CD4-positive, alpha-beta T cell treated with Interleukin-15 for 4 hours (primary cell): ENCODE data around the gene POLL.

Experiments used
- DNase-seq: peaks from one replicate; pipeline ENCODE4 v3.0.0-alpha.2; 2020; ENCODE audit warnings: low spot score

Gene POLL

DNA sequence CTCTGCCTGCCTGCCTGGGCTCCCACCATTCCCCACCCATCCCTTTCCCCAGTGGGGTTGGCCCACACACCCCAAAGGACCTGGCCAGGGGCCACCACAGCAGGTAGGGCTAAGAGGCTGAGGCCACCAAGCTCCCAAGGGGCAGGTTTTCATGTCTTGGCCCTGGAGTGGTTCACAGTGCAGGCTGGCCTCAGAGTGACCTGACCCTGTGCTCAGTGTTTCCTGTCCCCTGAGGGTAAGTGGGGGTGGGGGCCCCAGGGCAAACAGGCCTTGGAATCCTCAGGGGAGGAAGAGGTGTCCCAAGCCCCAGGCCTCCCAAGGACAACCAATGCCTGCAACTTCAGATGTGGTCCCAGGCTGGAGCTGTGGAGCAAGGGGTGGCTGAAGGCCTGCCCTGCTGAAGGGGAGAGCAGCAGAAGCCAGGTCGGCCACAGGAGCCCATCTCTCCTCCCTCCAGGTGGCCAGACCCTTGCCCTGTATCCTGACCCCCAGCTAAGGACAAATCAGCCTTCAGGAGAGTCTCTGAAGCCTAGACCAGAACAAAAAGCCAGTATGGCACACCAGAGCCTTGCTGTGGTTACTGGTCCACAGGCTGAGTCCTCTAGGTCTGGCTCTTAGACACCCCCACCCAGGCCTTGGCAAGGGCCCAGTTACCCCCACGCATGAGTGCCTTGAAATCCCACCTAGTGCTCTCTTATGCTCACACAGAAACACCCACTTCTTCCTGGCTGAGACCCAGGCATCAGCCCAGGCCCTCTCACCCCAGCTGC is 27.6 kb downstream of the POLL start:
- no peak for DNase-seq

GRCh38 chr10:101559596-101560297 is 28.3 kb downstream of the POLL start:
- no peak for DNase-seq

DNA sequence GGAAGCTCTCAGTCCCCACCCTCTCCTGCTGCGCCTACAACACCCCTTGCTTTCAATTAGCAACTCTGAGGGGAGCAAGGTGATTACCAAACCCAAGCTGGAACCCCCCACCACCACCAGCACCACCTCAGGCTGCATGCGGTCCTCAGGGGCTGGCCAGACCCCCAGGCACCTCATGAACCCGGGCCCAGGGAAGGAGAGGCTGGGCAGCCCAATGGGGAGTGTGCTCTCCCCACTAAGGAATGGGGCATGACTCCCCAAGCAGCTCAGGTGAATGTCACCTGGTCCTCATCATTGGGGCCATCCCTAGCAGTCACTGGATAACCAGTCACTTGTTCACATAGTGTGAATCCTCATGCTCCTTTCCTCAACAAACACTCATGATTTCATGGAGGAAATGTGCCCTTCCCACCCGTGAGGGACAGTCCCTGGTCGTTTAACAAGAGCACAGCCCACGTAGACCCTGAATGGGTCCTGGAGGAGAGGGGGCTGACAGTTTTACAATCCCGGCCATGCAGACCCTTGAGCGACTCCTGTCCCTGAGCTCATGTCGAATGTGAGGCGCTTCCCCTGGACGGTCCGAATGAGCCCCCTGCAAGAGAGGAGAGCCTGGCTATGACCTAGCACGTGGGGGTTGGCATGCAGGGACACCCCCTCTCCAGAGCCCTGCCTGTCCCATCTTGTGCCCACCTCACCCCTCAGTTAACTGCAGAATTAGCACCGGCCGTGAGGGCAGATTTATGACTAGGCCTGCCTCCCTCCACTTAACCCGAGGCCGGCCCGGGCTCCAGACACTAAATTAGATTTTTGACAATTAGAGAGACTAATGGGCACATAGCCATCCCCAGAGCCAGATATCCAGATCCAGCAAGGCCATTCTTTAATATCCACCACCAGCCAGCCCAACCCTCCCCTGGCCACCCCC is 29.1 kb downstream of the POLL start:
- no peak for DNase-seq

DNA sequence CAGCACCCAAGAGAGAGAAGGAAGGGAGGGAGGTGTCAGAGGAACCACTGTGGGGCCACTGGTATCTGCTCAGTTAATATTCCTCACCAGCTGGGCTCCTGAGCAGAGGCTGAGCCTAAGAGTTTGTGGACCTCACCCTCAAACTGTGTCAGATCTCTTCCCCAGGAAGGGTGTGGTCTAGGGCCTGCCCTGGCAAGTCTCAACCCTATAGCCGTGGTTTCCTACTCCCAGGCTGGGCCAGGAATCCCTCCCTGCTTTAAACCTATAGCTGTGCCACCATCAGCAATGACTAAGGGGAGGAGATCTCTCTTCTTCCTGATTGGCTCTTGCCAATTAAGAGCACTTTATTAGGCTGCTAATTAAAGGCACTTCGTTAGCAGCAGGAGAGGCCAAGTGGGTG is 29.9 kb downstream of the POLL start:
- peak; percentile 13 for DNase-seq

DNA sequence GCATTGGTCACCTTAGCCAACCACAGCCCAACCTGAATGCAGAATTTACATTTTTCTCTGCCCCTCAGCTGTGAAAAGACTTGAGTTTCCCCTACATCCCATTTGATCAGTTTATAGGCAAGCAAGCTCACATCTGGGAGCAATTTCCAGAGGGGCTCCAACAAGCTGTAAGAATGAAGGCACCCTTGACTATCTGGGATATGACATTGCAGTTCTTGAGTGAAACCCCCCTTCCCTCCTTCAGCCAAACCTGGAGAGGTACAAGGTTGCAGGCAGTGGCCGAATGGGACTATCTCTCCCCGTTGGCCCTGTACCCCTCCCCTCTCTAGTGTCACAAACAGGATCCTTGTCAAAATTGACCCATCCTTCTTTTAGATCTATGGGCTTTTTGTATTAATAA is 30.5 kb downstream of the POLL start:
- DNase-seq = no peak

GRCh38 chr10:101552442-101552841 is 35.6 kb downstream of the POLL start:
- DNase-seq = no peak

- DNase-seq = no peak
Measured at GRCh38 chr10:101550965-101551364, 37.1 kb downstream of the POLL start.

GRCh38 chr10:101545898-101546297 is 42.2 kb downstream of the POLL start:
- DNase-seq = no peak

GRCh38 chr10:101538446-101538845 is 49.6 kb downstream of the POLL start:
- no peak for DNase-seq

- DNase-seq = peak; percentile 19
Measured at GRCh38 chr10:101536800-101537199, 51.3 kb downstream of the POLL start.

- no peak for DNase-seq
Measured at GRCh38 chr10:101535949-101536348, 52.1 kb downstream of the POLL start.

DNA sequence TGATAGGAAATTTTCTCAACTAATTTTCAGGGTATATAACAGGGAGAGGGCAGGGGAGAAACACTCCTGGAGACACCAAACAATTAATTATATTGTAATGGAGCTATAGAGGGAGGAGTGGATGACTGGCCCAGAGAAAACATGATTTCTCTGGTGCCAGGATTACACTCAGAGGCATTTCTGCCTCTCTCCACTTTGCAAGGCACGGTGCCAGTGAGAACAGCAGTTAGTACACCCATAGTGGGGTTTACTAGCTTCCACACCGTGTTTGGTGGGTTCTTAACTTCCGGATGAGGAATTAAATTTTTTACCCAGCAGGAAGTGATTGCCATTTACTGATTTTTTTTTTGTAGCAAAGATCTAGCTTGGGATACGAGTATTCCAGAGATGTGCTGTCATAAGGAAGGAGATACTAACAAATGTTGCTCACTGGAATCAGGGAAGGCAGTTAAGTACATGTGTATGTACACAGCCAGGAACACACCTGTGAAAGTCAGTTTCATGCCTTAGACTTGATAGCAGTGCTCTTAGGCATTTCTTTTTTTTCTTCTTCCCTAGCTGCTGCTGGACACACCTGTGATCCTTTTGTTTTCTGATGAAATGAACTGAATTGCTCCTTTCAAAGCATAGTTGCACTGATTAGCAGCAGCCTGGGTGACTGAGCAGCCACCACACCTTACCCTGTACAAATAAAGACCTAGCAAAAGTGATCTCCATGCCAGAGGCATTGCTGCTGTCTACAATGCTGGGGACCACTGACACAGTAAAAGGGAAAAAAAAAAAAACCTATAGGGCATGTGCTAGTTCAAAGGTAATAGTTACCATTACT is 58.1 kb downstream of the POLL start:
- no peak for DNase-seq

GRCh38 chr10:101529207-101529606 is 58.9 kb downstream of the POLL start:
- no peak for DNase-seq
